Myocyte (in vitro differentiated cells): ENCODE data around the gene VKORC1. TPM values are rescaled to one million over a fixed set of nuclear protein-coding genes. Genes with fewer than 3 reads are reported as not detected.
A peak's percentile ranks its signal among the peaks of the same experiment; 100 is the strongest.

Experiments
- DNase-seq: peaks from one replicate; pipeline ENCODE4 v3.0.0-alpha.2; 2012; ENCODE audit warnings: low read depth
- total RNA-seq: library from RNA; depleted of rRNA; stranded (reverse); fragments of >200 nt; gene quantifications from 2 replicates; pipeline ENCODE4 v1.2.3, GENCODE V29; 2014

The VKORC1 gene
- total RNA-seq, 1 donor from 2014 or later, result 143 TPM

- DNase-seq, result no peak
Observed at GRCh38 chr16:31083081-31083480, 11.5 kb downstream of the VKORC1 start.

GRCh38 chr16:31082368-31083045 is 12.1 kb downstream of the VKORC1 start:
- no peak for DNase-seq

GRCh38 chr16:31081428-31082351 is 12.9 kb downstream of the VKORC1 start:
- no peak for DNase-seq

- peak; percentile 37 for DNase-seq
Observed at GRCh38 chr16:31080756-31081419, 13.7 kb downstream of the VKORC1 start.

- no peak for DNase-seq
Observed at GRCh38 chr16:31080035-31080629, 14.5 kb downstream of the VKORC1 start.

GRCh38 chr16:31079342-31079944 is 15.2 kb downstream of the VKORC1 start:
- no peak for DNase-seq

- no peak for DNase-seq
Observed at GRCh38 chr16:31078597-31079341, 15.8 kb downstream of the VKORC1 start.

- no peak for DNase-seq
Observed at GRCh38 chr16:31077592-31078396, 16.8 kb downstream of the VKORC1 start.

- DNase-seq, result no peak
Observed at GRCh38 chr16:31077024-31077423, 17.6 kb downstream of the VKORC1 start.

- no peak for DNase-seq
Observed at GRCh38 chr16:31076319-31076718, 18.3 kb downstream of the VKORC1 start.

GRCh38 chr16:31074814-31075183 is 19.8 kb downstream of the VKORC1 start:
- DNase-seq, result no peak

GRCh38 chr16:31073970-31074813 is 20.4 kb downstream of the VKORC1 start, which contains the start of the genes ZNF646 and ZNF668:
ZNF646 (plus strand) TSS chr16:31074422; CDS start chr16:31076325, 1,903 bp downstream.
ZNF668 (minus strand) TSS chr16:31074240; CDS start chr16:31064459, 9,781 bp downstream.
- DNase-seq, result peak; percentile 99

GRCh38 chr16:31073142-31073969 is 21.2 kb downstream of the VKORC1 start:
- peak; percentile 93 for DNase-seq

- DNase-seq, result peak; percentile 66
Observed at GRCh38 chr16:31072540-31073141, 22.0 kb downstream of the VKORC1 start.

GRCh38 chr16:31071861-31072260 is 22.7 kb downstream of the VKORC1 start:
- peak; percentile 98 for DNase-seq

GRCh38 chr16:31067342-31067741 is 27.3 kb downstream of the VKORC1 start:
- no peak for DNase-seq

- peak; percentile 100 for DNase-seq
Observed at GRCh38 chr16:31064882-31065461, 29.6 kb downstream of the VKORC1 start.
